DMS153 (cell line): ENCODE results near the gene LMF2.

Experiments
- DNase-seq: peaks from one replicate; lab custom pipeline; 2025; lab: John Stamatoyannopoulos, UW

LMF2 gene

GRCh38 chr22:50465066-50465930 is 42.2 kb downstream of the LMF2 start:
- no peak for DNase-seq

DNA sequence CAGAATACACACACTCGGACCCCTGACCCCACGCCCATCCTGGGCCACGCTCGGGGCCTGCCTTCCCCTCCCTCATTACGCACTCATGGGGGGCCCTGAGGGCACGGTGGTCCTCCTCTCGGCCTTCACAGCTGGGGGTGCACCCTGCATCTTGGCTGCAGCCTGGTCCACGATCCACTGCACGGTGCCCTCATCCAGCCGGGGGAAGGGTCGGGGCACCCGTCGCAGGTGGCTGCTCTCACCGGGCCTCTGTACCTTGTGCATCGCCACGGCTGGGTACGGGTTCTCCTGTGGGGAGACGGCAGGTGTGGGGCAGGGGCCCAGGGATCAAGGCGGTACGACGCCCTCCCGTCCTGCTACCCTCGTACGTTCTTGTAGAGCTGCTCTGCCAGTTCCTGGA is 43.1 kb downstream of the LMF2 start:
- DNase-seq, result no peak

GRCh38 chr22:50463188-50463900 is 44.2 kb downstream of the LMF2 start:
- DNase-seq, result no peak

GRCh38 chr22:50461979-50462540 is 45.4 kb downstream of the LMF2 start:
- DNase-seq, result no peak

DNA sequence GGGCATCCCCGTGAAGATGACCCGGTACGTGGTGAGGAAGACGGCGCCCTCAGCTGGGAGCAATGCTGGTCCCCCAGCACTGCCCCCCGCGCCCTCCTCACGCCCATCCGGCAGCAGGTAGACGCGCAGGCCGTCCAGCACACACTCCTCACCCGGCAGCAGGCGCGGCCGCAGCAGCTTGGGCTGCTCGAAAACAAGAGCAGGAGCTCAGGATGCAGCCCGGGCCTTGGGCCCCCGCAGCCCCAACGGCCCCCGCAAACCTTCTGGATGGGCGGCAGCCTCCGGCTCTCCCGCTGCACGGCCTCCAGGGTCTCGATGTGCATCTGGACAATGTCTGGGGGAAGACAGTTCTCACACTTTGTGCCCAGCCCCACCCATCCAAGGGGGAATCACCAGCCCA is 46.0 kb downstream of the LMF2 start:
- no peak for DNase-seq

DNA sequence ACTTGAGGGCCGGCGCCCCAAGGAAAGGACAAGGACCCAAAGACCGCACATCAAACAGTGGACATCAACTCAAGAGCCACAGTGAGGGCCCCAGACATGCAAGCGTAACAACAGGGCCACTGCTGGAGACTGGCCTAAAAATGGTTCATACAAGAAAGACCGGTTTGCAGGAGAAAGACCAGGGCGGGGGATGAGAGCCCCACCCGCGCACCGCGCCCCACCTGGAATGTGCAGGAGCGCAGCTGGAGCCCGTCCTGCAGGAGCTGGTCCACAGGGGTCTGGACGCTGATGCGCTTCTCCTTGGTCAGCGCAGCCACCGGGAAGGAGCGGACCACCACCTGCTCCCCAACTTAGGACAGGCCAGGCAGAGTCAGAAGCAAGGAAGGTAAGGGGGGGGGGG is 46.6 kb downstream of the LMF2 start:
- DNase-seq, result no peak

DNA sequence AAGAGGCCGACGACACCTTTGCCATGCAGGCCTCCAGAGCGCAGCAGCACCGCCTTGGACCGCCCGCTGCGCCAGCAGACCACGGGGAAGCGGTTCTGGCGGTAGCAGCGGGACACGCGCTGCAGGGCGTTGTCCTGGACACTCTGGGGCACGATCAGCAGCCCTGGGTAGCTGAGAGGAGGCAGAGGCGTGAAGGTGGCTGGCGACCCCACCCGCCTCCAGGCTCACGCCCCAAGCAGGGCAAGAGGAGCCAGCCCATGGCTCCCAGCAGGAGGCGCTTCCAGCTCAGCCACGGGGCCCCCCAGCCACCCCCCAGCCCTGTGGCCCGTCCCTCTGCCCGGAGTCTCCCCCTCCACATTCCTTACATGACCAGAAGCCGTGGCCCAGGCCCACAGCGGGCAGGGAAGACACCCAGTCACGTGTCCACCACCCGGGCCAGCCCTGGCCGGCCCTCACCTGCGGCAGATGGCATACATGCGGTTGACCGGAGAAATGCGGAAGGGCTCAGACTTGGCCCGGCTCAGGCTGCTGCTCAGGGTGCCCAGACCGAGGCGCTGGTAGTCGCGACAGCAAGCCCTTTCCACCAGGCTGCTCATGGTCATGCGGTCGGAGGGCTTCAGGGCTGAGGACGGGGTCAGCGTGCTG is 47.9 kb downstream of the LMF2 start:
- no peak for DNase-seq

- no peak for DNase-seq
Measured at GRCh38 chr22:50459016-50459415, 48.5 kb downstream of the LMF2 start.

- DNase-seq, result no peak
Measured at GRCh38 chr22:50456466-50457234, 50.9 kb downstream of the LMF2 start.

GRCh38 chr22:50456026-50456425 is 51.5 kb downstream of the LMF2 start:
- DNase-seq, result no peak

DNA sequence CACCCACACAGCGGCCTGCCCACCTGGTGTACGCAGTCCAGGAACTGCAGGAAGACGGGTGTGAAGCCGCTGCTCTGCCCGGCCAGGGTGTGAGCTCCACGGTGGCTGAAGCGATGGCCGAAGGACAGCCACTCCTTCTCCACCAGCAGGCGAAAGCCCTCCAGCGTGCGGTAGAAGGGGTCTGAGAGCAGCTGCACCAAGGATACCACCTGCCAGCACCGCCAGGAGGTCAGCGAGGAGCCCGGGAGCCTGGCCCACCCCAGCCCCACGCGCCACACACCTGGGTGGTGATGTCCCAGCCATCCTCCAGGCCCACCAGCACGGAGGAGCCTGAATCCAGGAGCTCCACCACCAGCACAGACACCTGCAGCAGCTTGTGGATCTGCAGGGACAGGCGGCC is 52.3 kb downstream of the LMF2 start:
- no peak for DNase-seq

- no peak for DNase-seq
Measured at GRCh38 chr22:50454556-50455075, 52.9 kb downstream of the LMF2 start.
